Activated CD4-positive, CD25-positive, alpha-beta regulatory T cell treated with anti-CD3 and anti-CD28 coated beads, Interleukin-2, amount 50 U/mL, for 16 hours (primary cell): ENCODE data around the gene KRT10.
"Not testable (repeated sequence)": the region's sequence is repeated elsewhere in the genome, so short reads cannot be mapped to it uniquely, and the experiment has no call there.

Source experiments
- DNase-seq: peaks from one replicate; pipeline ENCODE4 v3.0.0-alpha.2; 2020; ENCODE audit warnings: low read depth, low spot score

The KRT10 gene

DNA sequence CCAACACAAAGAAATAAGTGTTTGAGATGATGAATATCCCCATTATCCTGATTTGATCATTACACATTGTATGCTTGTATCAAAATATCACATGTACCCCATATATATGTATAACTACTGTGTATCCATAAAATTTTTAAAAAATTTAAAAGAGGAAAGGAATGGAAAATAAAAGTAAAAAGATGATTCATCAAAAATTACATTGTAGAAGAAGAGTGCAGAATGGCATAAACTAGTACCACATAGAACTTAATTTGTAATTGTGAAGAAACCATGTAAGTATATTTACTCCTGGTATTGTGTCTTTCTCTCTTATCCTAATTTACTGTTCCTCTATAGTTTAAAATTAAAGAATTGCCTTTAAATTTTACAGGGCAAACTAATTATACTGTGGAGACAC lies 11.5 kb upstream of the KRT10 start:
- DNase-seq, result no peak

DNA sequence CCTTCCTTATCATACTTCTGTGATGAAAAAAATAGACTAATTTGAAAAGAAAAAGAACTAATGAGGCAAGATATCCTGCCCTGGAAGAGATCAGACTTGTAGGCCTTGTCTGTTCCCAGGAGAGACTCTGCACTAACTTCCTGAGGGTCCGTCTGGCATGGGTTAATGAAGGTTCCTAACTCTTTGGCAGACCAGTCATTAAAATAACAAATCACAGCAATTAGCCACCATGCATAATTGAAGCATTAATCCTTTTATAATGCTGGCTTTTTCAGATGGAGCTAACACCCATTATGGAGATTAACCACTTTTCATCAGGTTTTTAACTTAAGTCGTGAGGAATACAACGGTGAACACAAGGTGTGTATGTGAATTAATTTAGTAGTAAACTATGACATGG lies 10.4 kb upstream of the KRT10 start:
- DNase-seq, result no peak

DNA sequence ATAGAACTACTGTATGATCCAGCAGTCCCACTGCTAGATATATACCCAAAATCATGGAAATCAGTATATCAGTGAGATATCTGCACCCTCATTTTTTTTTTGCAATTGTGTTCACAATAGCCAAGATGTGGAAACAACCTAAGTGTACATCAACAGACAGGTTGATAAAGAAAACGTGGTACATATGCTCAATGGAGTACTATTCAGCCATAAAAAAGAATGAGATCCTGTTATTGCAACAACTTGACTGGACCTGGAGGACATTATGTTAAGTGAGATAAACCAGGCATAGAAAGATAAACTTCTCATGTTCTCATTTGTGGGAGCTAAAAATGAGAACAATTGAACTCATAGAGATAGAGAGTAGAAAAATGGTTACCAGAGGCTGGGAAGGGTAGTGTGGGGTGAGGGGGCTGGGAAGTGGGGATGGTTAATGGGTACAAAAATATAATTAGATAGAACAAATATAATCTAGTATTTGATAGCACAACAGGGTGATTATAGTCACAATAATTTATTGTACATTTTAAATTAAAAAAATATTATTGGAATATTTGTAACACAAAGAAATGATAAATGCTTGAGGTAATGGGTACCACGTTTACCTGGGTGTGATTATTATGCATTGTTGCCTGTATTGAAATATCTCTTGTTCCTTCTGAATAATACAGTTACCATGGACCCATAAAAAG lies 7.8 kb upstream of the KRT10 start:
- no peak for DNase-seq

GRCh38 chr17:40828454-40829044 lies 6.1 kb upstream of the KRT10 start:
- DNase-seq, result no peak

- DNase-seq, result no peak
These were observed 5.5 kb upstream of the KRT10 start for GRCh38 chr17:40827746-40828453.

DNA sequence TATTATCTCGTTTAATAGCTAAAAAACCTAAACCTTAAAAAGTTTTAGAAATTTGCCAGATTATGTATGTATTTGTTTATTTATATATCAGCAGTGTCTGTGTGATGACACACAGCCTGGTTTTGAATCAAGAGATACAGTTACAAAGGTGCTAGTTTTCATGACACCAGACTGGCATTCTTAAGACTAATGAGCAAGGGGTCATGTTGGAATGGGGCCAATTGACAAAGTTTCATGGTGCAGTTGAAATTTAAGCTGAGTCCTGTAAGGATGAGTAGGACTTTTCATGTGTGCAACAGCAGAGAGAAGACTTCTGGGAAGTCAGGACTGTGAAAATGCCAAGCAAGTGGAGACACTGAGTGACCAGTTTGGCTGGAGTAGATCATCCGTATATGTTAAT lies 3.2 kb upstream of the KRT10 start:
- DNase-seq, result no peak

DNA sequence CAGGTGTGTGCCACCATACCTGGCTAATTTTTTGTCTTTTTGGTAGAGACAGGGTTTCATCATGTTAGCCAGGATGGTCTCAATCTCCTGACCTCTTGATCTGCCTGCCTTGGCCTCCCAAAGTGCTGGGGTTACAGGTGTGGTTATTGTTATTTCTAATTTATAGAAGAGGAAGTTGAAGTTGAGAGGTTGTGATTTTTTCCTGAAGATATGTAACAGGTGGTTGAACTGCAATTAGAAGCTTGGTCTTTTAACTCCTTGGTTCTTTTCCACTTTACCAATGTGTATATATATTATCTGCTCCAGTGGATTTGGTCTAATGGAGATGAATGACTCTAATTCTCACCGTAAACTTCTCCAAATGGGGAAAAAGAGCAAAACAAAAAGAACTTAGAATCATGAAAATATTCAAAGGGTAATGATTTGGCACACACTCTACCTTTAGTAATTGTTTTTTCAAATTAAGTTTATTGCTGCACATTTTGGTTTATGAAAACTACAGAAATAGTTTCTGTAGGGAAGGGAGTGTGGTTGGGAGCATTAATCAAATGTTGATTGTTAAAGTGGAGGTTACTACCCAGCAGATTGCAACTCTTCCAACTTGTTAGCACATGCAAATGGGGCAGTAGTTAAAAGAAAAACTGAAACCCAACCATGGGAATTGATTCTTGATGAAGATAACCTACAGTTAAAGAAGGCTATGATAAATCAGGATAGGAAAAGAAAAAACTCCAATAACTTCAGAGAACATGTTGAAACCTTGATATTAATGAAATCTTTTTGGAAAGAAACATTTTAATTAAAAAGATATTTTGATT lies 1.8 kb upstream of the KRT10 start:
- DNase-seq, result no peak

DNA sequence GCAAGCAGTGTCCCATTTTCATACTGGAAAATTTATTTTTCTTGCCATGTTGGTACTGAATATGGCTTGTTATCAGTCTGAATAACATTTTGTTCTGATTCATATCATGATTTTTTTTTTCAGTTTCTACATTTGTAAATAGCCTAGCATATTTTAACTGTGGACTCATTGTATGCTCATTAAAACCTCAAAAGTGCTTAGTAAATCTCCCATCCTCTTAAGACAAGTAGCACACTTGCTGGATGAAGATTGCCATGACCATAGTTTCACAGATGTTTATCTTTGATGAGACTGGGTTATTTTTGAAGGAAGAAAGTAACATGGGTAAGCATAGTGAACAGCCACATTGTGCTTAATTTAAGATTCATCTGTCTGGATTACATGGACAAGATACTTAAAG lies 878 bp downstream of the KRT10 start:
- DNase-seq, result no peak

- DNase-seq, result no peak
These were observed 2.1 kb downstream of the KRT10 start for GRCh38 chr17:40820228-40820838.

DNA sequence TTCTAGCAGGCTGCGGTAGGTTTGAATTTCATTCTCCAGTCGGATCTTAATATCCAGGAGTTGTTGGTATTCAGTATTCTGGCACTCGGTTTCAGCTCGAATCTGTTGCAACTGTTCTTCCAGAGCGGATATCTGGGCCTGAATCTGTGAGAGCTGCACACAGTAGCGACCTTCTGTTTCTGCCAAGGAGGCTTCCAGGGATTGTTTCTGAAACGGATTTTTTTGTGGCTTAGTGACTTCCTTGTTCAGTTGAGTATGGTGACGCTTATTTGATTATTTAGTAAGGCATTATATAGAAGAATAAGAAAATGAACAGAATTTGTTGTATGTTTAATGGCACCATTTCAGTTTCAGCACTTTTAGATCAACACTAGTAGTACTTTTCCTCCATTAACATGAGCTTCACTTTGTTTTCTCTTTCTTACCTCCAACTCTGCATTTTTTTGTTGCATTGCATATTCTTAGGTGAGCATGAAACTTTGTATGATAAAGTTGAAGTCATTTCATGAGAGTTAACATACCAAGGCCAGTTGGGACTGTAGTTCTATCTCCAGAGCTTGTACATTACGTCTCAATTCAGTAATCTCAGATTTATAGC lies 2.8 kb downstream of the KRT10 start:
- DNase-seq, result no peak

DNA sequence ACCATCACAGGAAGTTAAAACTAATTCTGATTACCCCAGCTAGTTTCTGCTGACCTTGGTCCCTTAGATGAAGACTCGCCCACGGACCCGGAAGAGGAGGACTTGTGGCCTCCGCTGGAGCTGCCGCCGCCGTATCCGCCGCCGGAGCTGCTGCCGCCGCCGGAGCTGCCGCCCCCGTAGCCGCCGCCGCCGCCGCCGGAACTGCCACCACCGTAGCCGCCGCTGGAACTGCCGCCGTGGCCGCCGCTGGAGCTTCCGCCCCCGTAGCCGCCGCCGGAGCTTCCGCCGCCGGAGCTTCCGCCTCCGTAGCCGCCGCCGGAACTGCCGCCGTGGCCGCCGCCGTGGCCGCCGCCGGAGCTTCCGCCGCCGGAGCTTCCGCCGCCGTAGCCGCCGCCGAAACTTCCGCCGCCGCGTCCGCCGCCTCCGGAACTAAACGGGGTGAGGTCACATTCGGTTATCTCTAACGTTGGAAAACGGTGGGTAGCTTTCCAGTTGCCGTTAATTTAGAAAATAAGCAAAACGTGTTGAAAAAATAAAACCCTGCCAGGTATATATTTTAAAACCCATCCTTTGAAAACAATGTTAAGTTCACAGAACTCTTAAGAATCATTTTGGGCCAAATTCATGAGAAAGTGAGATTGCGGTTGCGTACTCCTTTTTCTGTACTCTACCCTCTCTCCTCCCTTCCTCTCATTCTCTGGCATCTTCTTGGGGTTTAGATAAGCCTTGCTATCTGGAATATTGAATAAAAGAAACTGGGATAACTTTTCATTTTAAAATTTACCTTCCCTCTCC lies 3.5 kb downstream of the KRT10 start:
- DNase-seq, result peak; percentile 69

DNA sequence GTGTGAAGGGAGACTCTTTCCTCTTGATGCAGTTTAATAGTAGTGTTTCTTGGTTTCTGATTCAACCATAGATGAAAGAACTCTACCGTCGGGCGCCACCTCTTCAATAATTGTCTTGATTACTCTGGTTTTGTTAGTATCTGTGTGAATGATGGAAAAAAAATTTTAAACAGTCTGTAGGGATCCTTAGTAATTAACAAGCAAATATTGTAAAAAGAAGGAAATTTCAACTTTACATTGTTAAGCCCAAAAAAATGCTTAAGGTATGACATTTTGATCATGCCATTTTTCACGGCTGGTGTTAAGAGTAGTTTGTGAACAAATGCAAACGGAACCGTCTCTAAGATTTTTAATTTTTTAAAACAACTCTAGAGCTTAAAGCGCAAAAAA lies 4.1 kb downstream of the KRT10 start:
- DNase-seq, result no peak

GRCh38 chr17:40817103-40817682 lies 5.2 kb downstream of the KRT10 start:
- no peak for DNase-seq

GRCh38 chr17:40816569-40816968 lies 5.8 kb downstream of the KRT10 start:
- no peak for DNase-seq

DNA sequence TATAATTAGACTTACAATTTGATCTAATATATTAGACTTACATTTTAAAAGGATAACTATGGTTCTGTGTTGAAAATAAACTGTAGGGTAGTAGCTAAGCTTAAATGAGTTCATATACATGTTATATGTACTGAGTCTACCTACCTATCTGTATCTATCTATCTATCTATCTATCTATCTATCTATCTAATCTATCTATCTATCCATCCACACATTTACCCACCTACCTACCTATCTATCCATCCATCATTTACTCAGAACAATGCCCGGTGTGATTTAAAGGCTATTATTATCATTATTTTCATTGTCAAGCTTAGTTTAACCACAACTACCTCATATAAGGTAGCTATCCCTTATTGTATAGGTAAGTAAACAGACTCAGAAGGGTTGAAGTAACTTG lies 7.0 kb downstream of the KRT10 start:
- DNase-seq, result no peak

DNA sequence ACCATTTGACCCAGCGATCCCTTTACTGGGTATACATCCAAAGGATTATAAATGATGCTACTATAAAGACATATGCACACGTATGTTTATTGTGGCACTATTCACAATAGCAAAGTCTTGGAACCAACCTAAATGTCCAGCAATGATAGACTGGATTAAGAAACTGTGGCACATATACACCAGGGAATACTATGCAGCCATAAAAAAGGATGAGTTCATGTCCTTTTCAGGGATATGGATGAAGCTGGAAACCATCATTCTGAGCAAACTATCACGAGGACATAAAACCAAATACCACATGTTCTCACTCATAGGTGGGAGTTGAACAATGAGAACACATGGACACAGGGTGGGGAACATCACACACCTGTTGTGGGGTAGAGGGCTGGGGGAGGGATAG lies 7.8 kb downstream of the KRT10 start:
- DNase-seq, result not testable (repeated sequence)

- DNase-seq, result no peak
These were observed 8.6 kb downstream of the KRT10 start for GRCh38 chr17:40813804-40814203.

DNA sequence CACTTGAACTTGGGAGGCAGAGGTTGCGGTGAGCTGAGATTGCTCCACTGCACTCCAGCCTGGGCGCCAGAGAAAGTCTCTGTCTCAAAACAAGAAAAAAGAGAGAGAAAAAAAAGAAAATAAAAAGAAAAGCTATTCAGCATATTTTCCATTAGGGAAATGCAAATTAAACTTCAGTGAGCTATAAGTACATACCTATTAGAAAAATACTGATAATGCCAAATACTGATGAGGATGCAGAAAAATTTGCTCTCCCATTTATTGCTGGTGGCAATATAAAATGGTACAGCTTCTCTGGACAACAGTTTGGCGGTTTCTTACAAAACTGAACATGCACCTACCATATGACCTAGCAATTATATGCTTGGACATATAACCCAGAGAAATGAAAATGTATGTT lies 9.8 kb downstream of the KRT10 start:
- DNase-seq, result no peak

- no peak for DNase-seq
These were observed 11.9 kb downstream of the KRT10 start for GRCh38 chr17:40810494-40810893.

GRCh38 chr17:40809721-40810421 lies 12.5 kb downstream of the KRT10 start:
- DNase-seq, result no peak
